Vagina (tissue), 2 donors: ENCODE results near the gene LRP2BP. TPM values are rescaled to one million over a fixed set of nuclear protein-coding genes. Genes with fewer than 3 reads are reported as not detected.
A peak's percentile ranks its signal among the peaks of the same experiment; 100 is the strongest.

Source experiments
- DNase-seq, 2 donors: peaks; one replicate each; pipeline ENCODE4 v3.0.0-alpha.2; 2017; ENCODE audit errors: extremely low spot score in 2 of 2
- H3K27ac ChIP-seq: fragments of 200-600 bp; sonication (generic); one replicate; pipeline ENCODE4 v1.5.1; 2019
- H3K27me3 ChIP-seq: fragments of 200-600 bp; sonication (generic); one replicate; pipeline ENCODE4 v1.5.1; 2019
- H3K36me3 ChIP-seq, 2 donors: fragments of 200-600 bp; sonication (generic); one replicate each; pipeline ENCODE4 v1.5.1; 2017 to 2019
- H3K4me1 ChIP-seq: fragments of 200-600 bp; sonication (generic); one replicate; pipeline ENCODE4 v1.5.1; 2019
- H3K4me3 ChIP-seq, 2 donors: fragments of 200-600 bp; sonication (generic); 1 replicate in 1 of 2; 2 replicates in 1 of 2; pipeline ENCODE4 v1.5.1; 2016 to 2019
- H3K9me3 ChIP-seq: fragments of 200-600 bp; sonication (generic); one replicate; pipeline ENCODE4 v1.5.1; 2019
- POLR2A ChIP-seq, 2 donors: fragments of 450-650 bp; IDR thresholded peaks; one replicate each; pipeline ENCODE4 v1.6.1; 2017; ENCODE audit warnings: antibody characterized with exemption in 2 of 2, mild to moderate bottlenecking in 2 of 2, moderate library complexity in 2 of 2
- POLR2AphosphoS5 ChIP-seq, 2 donors: sonication (generic); formaldehyde crosslinking; IDR thresholded peaks; one replicate each; pipeline ENCODE4 v1.9.0; 2017; ENCODE audit warnings: antibody characterized with exemption in 2 of 2, mild to moderate bottlenecking in 2 of 2, low read depth in 1 of 2; ENCODE audit not compliant: insufficient read depth in 1 of 2
- intact Hi-C: fragments of 100-400 bp; cut with DNase I; formaldehyde crosslinking; loops from one replicate; pipeline ENCODE4 v1.15.1; 2023
- total RNA-seq: library from RNA; depleted of rRNA; stranded (reverse); fragments of >200 nt; gene quantifications from one replicate; pipeline ENCODE4 v1.2.3, GENCODE V29; 2016
- TF ChIP-seq, protein P1 (sequence below), 3 experiments: fragments of 450-650 bp in 2 of 3; fragments of 200-600 bp in 1 of 3; sonication (generic) in 1 of 3; IDR thresholded peaks; one replicate each; pipeline ENCODE4 v1.5.1; 2017 to 2019; ENCODE audit warnings: antibody characterized with exemption in 3 of 3, mild to moderate bottlenecking in 2 of 3, moderate library complexity in 2 of 3

The LRP2BP gene
- total RNA-seq: 0.49 TPM

- no peak for TF ChIP-seq POLR2A (IDR thresholded peaks at IDR 0.05)
- TF ChIP-seq POLR2AphosphoS5 (IDR thresholded peaks at IDR 0.05; ENCODE audit: insufficient read depth in 1 of 2, low read depth in 1 of 2): peak in 1 of 2 donors; percentile 93
- TF ChIP-seq, protein P1, sequence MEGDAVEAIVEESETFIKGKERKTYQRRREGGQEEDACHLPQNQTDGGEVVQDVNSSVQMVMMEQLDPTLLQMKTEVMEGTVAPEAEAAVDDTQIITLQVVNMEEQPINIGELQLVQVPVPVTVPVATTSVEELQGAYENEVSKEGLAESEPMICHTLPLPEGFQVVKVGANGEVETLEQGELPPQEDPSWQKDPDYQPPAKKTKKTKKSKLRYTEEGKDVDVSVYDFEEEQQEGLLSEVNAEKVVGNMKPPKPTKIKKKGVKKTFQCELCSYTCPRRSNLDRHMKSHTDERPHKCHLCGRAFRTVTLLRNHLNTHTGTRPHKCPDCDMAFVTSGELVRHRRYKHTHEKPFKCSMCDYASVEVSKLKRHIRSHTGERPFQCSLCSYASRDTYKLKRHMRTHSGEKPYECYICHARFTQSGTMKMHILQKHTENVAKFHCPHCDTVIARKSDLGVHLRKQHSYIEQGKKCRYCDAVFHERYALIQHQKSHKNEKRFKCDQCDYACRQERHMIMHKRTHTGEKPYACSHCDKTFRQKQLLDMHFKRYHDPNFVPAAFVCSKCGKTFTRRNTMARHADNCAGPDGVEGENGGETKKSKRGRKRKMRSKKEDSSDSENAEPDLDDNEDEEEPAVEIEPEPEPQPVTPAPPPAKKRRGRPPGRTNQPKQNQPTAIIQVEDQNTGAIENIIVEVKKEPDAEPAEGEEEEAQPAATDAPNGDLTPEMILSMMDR (IDR thresholded peaks at IDR 0.05): no peak
- H3K4me1 ChIP-seq: peaks cover 14% of the 10 kb centered on the region
- H3K36me3 ChIP-seq: peaks cover 0 to 4% of the 10 kb centered on the region in 2 donors
- no peaks in the 10 kb centered on the region for H3K9me3 ChIP-seq
- no peak for DNase-seq
- no peaks in the 10 kb centered on the region for H3K27me3 ChIP-seq
- H3K4me3 ChIP-seq: peak within 1 kb of the TSS; percentile 80 to 83
- peak within 1 kb of the TSS; percentile 100 for H3K27ac ChIP-seq
- intact Hi-C loops: loop anchor here (10.0 kb wide), 2 partner anchors 189 to 191 kb away; partner anchors contain the start of genes CFAP97 and SNX25
Measured at GRCh38 chr4:185395238-185395955, at the start of gene LRP2BP. Gene LRP2BP (minus strand): TSS chr4:185395924. CDS start chr4:185378186, 17,738 bp downstream.

DNA sequence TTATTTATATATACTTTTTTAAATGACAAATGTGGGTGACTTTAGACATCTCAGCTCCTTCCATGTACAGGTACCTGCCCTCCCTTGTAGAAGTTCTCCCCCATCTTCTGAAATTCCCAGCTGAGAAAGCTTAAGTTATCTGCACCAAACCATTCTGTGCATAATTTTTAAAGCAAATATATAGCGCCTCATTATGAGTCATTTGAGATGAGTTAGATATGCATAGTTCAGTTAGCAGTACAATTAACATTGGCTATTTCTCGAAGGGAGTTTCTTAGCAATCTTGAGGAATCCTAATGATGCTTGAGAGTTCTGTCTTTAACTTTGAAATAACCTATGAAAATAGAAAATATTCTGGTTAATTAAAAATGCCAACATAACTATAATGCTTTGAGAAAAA is 49.5 kb upstream of the LRP2BP start:
- Histone ChIP-seq H3K4me3 (no peak overlapping the region), H3K36me3 (no peaks in the 10 kb centered on the region), H3K27me3 (no peaks in the 10 kb centered on the region), H3K9me3 (no peaks in the 10 kb centered on the region), H3K4me1 (no peaks in the 10 kb centered on the region), H3K27ac (no peak overlapping the region)
- DNase-seq: no peak
- TF ChIP-seq, protein P1 (IDR thresholded peaks at IDR 0.05): no peak
- no peak for TF ChIP-seq POLR2AphosphoS5 (IDR thresholded peaks at IDR 0.05; ENCODE audit: insufficient read depth in 1 of 2, low read depth in 1 of 2)
- no peak for TF ChIP-seq POLR2A (IDR thresholded peaks at IDR 0.05)
- intact Hi-C loops: no loop called here

- no peak for DNase-seq
- intact Hi-C loops: no loop called here
- H3K4me1 ChIP-seq: no peaks in the 10 kb centered on the region
- no peaks in the 10 kb centered on the region for H3K36me3 ChIP-seq
- no peak overlapping the region for H3K27ac ChIP-seq
- H3K27me3 ChIP-seq: no peaks in the 10 kb centered on the region
- H3K9me3 ChIP-seq: no peaks in the 10 kb centered on the region
- TF ChIP-seq POLR2AphosphoS5 (IDR thresholded peaks at IDR 0.05; ENCODE audit: insufficient read depth in 1 of 2, low read depth in 1 of 2): no peak
- no peak for TF ChIP-seq POLR2A (IDR thresholded peaks at IDR 0.05)
- TF ChIP-seq, protein P1 (IDR thresholded peaks at IDR 0.05): no peak
- H3K4me3 ChIP-seq: no peak overlapping the region
Measured at GRCh38 chr4:185441479-185441878, 45.8 kb upstream of the LRP2BP start.

- H3K4me3 ChIP-seq: no peak overlapping the region
- no peaks in the 10 kb centered on the region for H3K4me1 ChIP-seq
- intact Hi-C loops: no loop called here
- no peaks in the 10 kb centered on the region for H3K36me3 ChIP-seq
- TF ChIP-seq, protein P1 (IDR thresholded peaks at IDR 0.05): no peak
- TF ChIP-seq POLR2A (IDR thresholded peaks at IDR 0.05): no peak
- no peak for TF ChIP-seq POLR2AphosphoS5 (IDR thresholded peaks at IDR 0.05; ENCODE audit: insufficient read depth in 1 of 2, low read depth in 1 of 2)
- no peaks in the 10 kb centered on the region for H3K9me3 ChIP-seq
- no peak for DNase-seq
- no peak overlapping the region for H3K27ac ChIP-seq
- H3K27me3 ChIP-seq: no peaks in the 10 kb centered on the region
Measured at GRCh38 chr4:185437809-185438208, 42.1 kb upstream of the LRP2BP start.

DNA sequence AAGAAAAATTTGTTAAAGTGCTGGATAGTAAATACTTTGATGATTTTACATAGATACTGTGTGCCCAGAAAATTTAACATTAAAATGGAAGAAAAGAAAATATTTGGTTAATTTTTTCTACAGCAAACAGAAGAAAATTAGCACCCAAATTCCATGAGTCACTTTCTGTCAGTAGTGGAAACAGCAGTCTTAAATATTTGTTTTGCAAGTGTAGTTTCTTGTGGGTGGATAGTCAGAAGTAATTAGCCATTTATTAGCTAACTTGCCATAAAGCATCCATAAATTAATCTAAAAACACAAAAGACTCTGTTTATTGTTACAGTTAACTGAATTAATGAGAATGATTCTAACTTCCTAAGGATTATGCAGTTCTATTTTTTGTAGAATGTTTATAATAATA is 39.7 kb upstream of the LRP2BP start:
- no peaks in the 10 kb centered on the region for H3K36me3 ChIP-seq
- H3K4me3 ChIP-seq: no peak overlapping the region
- H3K27me3 ChIP-seq: no peaks in the 10 kb centered on the region
- H3K9me3 ChIP-seq: no peaks in the 10 kb centered on the region
- TF ChIP-seq, protein P1 (IDR thresholded peaks at IDR 0.05): no peak
- no peak for TF ChIP-seq POLR2AphosphoS5 (IDR thresholded peaks at IDR 0.05; ENCODE audit: insufficient read depth in 1 of 2, low read depth in 1 of 2)
- no peak for TF ChIP-seq POLR2A (IDR thresholded peaks at IDR 0.05)
- no peak overlapping the region for H3K27ac ChIP-seq
- intact Hi-C loops: no loop called here
- no peak for DNase-seq
- no peaks in the 10 kb centered on the region for H3K4me1 ChIP-seq
